Hematopoietic multipotent progenitor cell (in vitro differentiated cells): ENCODE data around the gene CCNE1. TPM values are rescaled to one million over a fixed set of nuclear protein-coding genes. Genes with fewer than 3 reads are reported as not detected.

Experiments
- DNase-seq, 3 donors: peaks; one replicate each; pipeline ENCODE4 v3.0.0-alpha.2; 2011 to 2015; ENCODE audit warnings: low read depth in 2 of 3, low spot score in 2 of 3
- total RNA-seq: library from RNA; depleted of rRNA; stranded (reverse); fragments of >200 nt; gene quantifications from one replicate; pipeline ENCODE4 v1.2.3, GENCODE V29; 2012

The CCNE1 gene
- total RNA-seq, 1 donor: 4.0 TPM

- DNase-seq: peak in 1 of 3 donors; percentile 50
Measured at GRCh38 chr19:29841559-29842367, 30.0 kb downstream of the CCNE1 start.

DNA sequence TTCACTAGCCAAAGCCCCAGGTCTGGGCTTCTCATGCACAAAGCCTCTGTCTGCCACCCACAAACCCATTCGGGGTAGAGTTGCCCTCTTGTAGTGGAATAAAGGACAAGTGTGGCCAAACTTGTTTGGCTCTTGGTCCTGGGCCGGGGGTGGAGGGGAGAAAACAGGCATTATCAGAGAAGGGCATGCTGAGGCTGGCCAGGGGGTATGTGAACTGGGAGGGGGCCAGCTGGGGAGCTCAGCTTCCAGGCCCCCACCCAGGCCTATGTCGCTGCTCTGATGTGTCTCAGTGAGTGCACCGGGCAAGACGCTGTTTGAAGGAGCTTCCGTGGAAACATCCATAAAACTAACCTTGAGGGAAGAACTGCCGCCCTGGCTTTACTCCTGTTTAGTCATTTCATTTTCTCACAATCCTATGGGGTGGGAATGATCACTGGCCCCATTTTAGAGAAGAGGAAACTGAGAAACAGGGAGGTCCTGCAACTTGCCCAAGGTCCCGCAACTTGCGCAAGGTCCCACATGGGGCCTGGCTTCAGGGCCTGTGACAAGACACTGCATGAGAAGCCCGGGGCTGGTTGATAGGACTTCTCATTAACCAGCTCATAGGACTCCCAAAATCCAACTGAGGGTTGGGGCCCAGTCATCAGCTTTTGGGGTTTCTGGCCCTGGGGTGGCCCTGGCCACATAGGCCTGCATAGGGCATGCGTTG lies 30.8 kb downstream of the CCNE1 start:
- no peak for DNase-seq

DNA sequence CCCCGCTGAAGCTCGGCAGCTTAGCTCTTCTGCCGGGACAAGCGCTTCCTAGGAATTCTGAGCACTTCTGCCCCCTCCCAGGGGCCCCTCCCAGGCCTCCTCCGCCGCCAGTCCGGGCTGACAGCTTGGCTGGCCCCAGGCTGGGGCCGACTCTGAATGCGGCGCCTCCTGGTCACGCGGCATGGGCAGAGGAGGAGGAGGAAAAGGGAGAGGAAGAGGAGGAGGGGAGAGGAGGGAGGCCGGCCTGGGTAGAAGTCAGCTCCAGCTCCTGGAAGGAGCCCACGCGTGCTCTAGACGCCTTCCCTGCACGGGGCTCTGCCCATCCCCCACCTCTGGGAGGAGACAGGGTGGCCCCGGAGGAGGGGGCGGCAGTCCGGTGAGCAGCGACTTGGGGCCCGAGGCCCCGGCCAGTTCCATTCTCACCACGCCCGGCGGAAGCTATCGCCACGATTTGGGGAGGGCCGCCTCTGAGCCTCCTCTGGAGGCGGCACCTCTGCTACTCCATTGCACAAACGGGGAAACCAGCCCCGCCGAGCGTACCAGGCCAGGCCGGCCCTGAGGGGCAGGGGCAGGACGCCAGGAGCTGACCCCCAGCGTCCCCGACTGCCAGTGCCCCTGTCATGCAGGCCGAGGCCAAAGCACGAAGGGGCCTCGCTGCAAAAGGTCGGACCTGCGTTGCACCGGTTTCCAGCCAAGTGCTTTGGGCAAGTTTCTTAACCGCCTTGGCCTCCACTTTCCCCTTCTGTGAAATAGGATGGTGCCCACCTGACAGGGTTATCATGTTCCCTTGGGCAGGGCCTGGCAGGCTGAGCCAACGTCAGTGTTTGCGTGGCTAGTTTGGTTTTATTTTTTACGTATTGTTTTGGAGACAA lies 31.6 kb downstream of the CCNE1 start:
- DNase-seq: peak in 1 of 3 donors; percentile 19

DNA sequence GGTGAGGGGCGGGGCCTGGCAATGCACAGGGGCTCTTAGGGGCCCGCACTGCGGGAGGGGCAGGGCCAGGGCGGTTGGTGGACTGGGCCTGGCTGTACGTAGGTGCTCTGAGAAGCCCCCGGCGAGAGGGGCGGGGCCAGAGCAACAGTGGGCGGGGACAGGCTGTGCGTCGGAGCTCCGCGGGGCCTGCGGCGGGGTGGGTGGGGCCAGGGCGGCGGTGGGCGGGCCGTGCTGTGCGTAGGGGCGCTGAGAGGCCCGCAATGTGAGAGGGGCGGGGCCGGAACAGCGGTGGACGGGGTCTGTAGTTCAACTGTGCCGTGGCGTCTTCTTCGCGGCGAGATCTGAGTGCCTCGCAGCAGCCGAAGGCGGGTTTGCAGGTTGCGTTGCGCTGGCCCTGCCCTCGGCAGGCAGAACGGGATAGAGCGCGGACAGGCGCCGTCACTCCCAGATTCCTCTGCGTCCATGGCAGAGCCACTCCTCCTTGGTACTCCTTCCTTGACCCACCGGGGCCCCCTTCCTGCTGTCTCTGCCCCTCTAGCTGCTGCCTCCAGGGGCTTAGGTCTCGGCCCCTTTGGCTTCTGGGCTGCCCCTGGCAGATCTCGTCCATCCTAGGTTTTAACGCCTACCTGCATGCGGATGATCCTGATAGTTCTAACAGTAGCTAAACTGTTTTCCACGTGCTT lies 33.2 kb downstream of the CCNE1 start:
- DNase-seq: peak; percentile 95 to 97 (median 96)

DNA sequence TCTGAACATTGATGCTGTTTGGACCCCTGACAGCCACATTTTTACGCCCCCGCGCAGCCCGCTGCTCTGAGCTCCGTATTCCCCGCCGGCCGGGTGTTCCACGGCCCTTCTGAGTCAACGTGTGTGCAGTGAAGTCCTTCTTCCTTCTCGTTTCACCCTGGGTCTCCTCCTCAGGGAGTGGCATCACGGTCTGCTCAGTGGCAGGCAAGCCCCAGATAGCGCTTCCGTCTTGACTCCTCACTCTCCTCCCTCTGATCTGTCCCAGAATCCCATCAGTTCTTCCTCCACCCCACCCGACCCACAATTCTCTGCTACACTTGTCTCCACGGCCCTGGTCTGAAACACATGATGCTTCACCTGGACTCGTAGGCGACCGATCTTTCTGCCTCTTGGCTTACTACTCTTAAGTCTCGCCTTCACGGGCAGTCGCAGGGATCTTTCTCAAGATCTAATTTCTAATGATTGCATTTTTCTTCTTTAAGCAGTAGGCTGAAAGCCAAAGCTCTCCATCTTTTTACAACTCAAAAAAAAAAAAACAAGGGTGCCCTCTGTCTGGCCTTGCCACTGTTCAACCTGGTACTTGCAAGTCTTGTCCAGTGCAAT lies 33.9 kb downstream of the CCNE1 start:
- peak in 2 of 3 donors; percentile 31 to 37 for DNase-seq

DNA sequence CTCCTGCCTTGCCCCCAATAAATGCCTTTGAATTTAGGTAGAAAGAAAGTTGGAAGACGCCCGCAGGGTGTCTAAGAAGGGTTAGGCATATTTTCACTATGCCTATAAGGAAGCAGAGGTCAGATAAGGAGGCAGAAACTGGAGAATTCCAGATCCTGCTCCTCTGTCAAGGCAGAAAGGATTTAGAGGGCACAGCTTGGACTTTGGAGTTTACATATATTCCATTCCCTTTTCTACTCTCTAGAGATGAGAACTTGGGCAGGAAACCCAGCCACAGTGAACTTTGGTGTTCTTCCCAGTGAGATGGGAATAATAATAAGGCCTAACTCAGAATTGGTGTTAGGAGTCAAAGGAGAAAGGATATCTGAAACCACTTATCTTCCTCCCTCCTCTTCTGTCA lies 37.4 kb downstream of the CCNE1 start:
- DNase-seq: no peak

GRCh38 chr19:29850482-29850881 lies 38.7 kb downstream of the CCNE1 start:
- no peak for DNase-seq

- DNase-seq: no peak
Measured at GRCh38 chr19:29851769-29852521, 40.2 kb downstream of the CCNE1 start.

DNA sequence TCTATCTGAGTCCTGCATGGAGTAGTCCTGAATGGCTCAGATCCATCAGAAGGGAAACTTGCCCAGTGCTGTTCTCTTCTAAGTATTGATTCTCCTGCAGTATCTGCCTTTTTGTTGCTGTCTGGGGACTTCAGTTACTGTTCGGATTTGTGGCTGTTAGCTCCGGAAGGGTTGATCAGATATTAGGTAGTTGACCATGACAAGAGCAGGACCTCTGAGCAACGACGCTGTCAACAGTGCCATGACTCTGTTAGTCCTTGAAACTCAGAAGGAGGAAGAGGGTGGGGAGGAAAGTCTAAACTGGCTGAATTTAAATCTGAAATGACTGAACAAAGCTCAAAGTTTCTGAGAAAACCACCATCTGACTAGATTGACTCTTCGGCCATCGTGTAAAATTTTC lies 42.2 kb downstream of the CCNE1 start:
- DNase-seq: no peak

- no peak for DNase-seq
Measured at GRCh38 chr19:29855087-29855486, 43.3 kb downstream of the CCNE1 start.

DNA sequence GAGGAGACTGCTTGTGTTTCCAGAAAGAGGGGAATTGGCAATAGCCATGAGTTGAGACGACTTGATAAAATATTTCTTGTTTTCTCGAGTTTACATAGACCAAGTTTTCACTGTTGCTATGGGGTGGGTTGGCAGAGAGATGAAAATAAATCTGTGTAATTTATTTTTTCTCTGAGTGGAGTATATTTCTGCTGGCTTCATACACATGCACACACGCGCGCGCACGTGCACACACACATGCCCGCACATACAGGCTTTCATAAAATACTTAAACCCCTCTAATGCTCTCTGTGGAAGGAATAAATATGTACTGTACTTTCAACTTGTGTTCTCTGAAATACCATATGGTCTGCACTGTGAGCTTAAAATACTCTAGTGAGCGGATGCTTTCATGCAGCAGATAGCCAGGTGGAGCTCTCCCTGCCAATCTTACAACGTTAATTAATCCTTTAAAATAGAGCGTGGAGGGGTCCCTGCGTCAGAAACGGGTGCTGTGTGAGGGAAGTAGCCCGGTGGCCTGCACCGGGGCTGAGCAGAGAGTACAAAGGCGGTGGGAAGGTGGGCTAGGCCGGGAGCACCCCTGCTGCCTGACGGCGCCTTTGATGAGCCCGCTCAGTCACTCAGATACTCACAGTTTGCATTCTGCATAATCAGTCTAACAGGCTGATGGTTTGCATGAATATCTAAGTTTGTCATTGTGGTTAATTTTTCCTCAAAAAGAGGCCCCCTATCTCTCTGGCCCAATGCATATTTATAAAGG lies 44.1 kb downstream of the CCNE1 start:
- DNase-seq: no peak

- peak in 1 of 3 donors; percentile 45 for DNase-seq
Measured at GRCh38 chr19:29858000-29858596, 46.3 kb downstream of the CCNE1 start.

GRCh38 chr19:29858621-29859020 lies 46.8 kb downstream of the CCNE1 start:
- DNase-seq: no peak

DNA sequence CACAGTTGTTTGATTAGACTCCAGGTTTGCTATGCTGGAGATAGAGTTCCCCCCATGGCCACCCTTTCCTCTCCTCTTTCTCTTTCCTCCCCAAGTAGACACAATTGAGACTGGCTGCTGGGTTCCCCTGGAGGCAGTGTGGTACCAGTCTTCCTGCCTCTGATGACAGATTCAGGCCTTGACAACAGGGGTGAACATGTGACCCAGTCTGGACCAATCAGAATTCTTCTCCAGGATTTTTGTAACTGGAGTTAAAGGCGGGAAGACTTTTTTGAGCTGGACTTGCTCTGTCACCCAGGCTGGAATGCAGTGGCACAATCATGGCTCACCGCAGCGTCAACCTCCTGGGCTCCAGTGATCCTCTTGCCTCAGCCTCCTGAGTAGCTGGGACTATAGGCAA lies 48.7 kb downstream of the CCNE1 start:
- DNase-seq: peak in 1 of 3 donors; percentile 35

GRCh38 chr19:29861574-29861973 lies 49.8 kb downstream of the CCNE1 start:
- DNase-seq: no peak

- no peak for DNase-seq
Measured at GRCh38 chr19:29866011-29866410, 54.2 kb downstream of the CCNE1 start.

DNA sequence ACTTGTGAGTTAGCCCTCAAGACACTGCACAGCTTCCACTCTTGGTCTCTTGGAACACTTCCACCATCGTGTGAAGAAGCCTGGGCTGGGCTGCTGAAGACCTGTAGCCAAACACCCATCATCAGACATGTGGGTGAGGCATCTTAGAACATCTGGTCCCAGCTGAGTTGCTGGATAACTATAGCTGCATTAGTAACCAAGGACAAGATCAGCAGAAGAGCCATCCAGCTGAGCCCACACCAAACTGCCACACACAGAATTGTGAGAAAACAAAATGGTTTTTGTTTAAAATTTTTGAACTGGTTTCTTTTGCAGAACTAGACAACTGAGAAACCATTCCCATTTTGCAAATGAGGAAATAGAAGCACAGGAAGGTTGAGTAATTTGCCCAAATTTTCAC lies 56.2 kb downstream of the CCNE1 start:
- no peak for DNase-seq

- DNase-seq: no peak
Measured at GRCh38 chr19:29871143-29871542, 59.4 kb downstream of the CCNE1 start.
